ENCODE measurements around the gene KCNAB3. TPM values are rescaled to one million over a fixed set of nuclear protein-coding genes. Genes with fewer than 3 reads are reported as not detected.

The KCNAB3 gene
- polyA plus RNA-seq, 6 donors from 2014 or later, result 0.15 TPM; not detected in 5

DNA sequence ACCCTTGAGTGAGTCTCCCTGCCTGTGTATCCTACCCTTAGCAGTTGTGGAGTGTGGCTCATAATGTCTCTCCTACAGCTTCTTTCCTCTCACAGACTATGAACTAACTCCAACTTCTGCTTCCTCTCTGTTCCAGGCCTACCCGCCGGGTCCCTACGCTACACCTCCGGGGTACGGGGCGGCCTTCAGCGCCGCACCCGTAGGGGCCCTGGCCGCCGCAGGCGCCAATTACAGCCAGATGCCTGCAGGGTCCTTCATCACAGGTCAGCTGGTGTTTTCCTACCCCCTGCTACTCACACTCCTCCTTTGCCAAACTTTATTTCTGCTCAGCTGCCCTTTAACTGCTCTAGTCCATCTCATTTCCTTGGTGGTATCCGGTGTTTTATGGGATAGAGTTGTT lies 18.9 kb downstream of the KCNAB3 start:
- Mint-ChIP-seq H3K27me3 (no peaks in the 10 kb centered on the region), H3K4me1 (peaks cover 10 to 16% (median 14%) of the 10 kb centered on the region in 3 donors), H3K4me3 (no peak overlapping the region), H3K9me3 (no peaks in the 10 kb centered on the region), H3K27ac (peak overlapping the region in 3 of 6 donors; percentile 18 to 86 (median 80)), H3K36me3 (peaks cover 7 to 39% of the 10 kb centered on the region in 2 donors)
- no peak for DNase-seq
- no peak for ATAC-seq (ENCODE audit: low read depth in 2 of 2)

DNA sequence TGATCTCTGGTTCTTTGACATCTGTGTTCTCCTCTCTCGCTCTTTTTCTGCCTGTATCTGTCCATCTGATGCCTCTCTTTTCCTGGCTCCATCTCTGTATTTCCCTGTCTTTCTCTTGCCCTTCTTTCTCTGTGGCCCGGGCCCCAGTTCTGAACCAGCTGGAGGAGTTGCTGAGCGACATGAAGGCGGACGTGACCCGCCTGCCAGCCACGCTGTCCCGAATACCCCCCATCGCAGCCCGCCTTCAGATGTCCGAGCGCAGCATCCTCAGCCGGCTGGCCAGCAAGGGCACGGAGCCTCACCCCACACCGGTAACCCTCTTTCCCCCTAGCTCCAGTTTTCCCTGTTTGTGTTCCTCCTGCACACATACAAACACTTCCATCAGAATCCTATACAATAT lies 19.4 kb downstream of the KCNAB3 start:
- H3K27ac Mint-ChIP-seq, result peak overlapping the region in 2 of 6 donors; percentile 79 to 86
- peaks cover 7 to 39% of the 10 kb centered on the region in 2 donors for H3K36me3 Mint-ChIP-seq
- ATAC-seq (ENCODE audit: low read depth in 2 of 2), result no peak
- H3K4me3 Mint-ChIP-seq, result peak overlapping the region in 1 of 8 donors; percentile 57
- no peaks in the 10 kb centered on the region for H3K27me3 Mint-ChIP-seq
- H3K9me3 Mint-ChIP-seq, result no peaks in the 10 kb centered on the region
- DNase-seq, result no peak
- peaks cover 7 to 14% (median 10%) of the 10 kb centered on the region in 3 donors for H3K4me1 Mint-ChIP-seq

DNA sequence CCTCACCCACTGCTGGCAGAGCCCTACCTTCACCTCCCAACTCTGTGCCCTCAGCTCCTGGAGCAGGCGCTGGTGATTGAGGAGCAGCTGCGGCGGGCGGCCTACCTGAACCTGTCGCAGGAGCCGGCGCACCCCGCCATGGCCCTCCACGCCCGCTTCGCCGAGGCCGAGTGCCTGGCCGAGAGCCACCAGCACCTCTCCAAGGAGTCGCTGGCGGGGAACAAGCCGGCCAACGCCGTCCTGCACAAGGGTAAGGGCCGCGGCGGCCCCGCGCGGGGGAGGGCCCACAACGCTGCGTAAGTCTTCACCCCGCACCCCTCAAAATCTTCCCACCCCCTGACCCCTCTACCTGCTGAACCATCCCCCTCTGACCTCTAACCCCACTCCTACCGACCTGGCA lies 20.6 kb downstream of the KCNAB3 start:
- Mint-ChIP-seq H3K27me3 (no peaks in the 10 kb centered on the region), H3K27ac (no peak overlapping the region), H3K4me3 (no peak overlapping the region), H3K36me3 (peaks cover 13 to 47% of the 10 kb centered on the region in 2 donors), H3K9me3 (no peaks in the 10 kb centered on the region), H3K4me1 (peaks cover 0 to 6% (median 4%) of the 10 kb centered on the region in 3 donors)
- ATAC-seq (ENCODE audit: low read depth in 2 of 2) (no peak), DNase-seq (no peak)

DNA sequence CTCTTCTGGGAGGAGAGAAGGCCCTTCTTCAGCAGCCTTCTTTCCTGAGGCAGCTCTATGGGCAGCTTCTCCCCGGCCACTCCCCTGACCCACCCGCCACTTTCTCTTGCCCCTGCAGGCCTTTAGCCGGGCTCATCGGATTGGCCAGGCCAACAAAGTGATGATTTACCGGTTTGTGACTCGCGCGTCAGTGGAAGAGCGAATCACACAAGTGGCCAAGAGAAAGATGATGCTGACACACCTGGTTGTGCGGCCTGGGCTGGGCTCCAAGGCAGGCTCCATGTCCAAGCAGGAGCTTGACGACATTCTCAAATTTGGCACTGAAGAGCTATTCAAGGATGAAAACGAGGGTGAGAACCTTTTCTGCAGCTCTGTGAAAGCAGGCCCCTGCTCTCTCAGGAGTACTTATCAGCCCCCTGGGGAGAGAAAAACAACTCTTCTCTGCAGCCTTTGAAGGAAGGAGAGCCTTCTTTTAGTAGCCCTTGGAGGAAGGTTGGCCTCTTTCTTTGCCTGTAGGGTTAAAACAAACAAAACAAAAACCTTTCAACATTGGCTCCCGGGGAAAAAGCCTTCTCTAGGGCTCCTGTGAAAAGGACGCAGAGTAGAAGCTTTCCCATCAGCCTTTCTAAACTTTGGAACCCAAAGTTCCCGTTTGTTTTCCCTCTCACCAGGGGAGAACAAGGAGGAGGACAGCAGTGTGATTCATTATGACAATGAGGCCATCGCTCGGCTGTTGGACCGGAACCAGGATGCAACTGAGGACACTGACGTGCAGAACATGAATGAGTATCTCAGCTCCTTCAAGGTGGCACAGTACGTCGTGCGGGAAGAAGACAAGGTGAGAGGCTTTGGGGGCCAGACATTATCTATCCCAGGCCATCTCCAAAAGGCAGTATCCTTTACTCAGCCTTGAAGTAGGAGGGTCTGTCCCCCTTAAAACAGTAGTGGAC lies 26.2 kb downstream of the KCNAB3 start:
- peak overlapping the region in 1 of 8 donors; percentile 13 for H3K4me3 Mint-ChIP-seq
- ATAC-seq (ENCODE audit: low read depth in 2 of 2) (no peak), DNase-seq (no peak)
- H3K9me3 Mint-ChIP-seq, result no peaks in the 10 kb centered on the region
- no peaks in the 10 kb centered on the region for H3K27me3 Mint-ChIP-seq
- H3K27ac Mint-ChIP-seq, result peak overlapping the region in 2 of 6 donors; percentile 5 to 63
- peaks cover 23 to 52% of the 10 kb centered on the region in 2 donors for H3K36me3 Mint-ChIP-seq
- H3K4me1 Mint-ChIP-seq, result no peaks in the 10 kb centered on the region

DNA sequence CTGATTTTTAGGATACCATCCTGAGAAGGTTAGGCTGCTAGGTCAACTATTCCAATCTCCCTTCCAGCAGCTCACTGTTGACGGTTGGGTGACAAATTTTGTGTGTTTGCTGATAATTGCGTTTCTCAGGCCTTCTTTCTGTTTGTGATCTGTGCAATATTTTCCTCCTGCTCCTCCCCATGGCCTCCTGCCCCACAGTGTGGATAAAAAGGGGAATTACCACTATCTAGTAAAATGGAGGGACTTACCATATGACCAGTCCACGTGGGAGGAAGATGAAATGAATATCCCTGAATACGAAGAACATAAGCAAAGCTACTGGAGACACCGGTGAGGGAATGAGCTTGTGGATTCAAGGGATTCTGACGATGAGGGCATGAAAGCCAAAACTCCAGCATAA lies 31.9 kb downstream of the KCNAB3 start:
- DNase-seq (no peak), ATAC-seq (ENCODE audit: low read depth in 2 of 2) (peak in 1 of 2 donors; percentile 57)
- no peaks in the 10 kb centered on the region for H3K9me3 Mint-ChIP-seq
- H3K4me1 Mint-ChIP-seq, result no peaks in the 10 kb centered on the region
- no peaks in the 10 kb centered on the region for H3K27me3 Mint-ChIP-seq
- peak overlapping the region in 2 of 6 donors; percentile 6 to 55 for H3K27ac Mint-ChIP-seq
- peaks cover 24 to 45% of the 10 kb centered on the region in 2 donors for H3K36me3 Mint-ChIP-seq
- no peak overlapping the region for H3K4me3 Mint-ChIP-seq

DNA sequence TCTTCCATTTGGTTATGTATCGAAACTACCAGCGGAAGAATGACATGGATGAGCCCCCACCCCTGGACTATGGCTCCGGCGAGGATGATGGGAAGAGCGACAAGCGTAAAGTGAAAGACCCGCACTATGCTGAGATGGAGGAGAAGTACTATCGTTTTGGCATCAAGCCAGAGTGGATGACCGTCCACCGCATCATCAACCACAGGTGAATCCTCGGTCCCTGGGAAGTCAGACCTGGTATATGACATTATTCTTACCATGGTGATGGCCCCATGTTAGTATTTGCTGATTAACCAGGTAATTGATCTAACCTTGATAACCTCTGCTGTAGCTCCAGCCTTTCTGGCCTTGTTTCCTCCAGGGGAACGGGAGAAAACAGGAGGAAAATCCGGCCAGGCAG lies 32.6 kb downstream of the KCNAB3 start:
- peaks cover 24 to 45% of the 10 kb centered on the region in 2 donors for H3K36me3 Mint-ChIP-seq
- H3K27ac Mint-ChIP-seq, result peak overlapping the region in 1 of 6 donors; percentile 5
- H3K27me3 Mint-ChIP-seq, result no peaks in the 10 kb centered on the region
- H3K4me1 Mint-ChIP-seq, result no peaks in the 10 kb centered on the region
- H3K4me3 Mint-ChIP-seq, result no peak overlapping the region
- H3K9me3 Mint-ChIP-seq, result no peaks in the 10 kb centered on the region
- DNase-seq, result no peak
- no peak for ATAC-seq (ENCODE audit: low read depth in 2 of 2)

DNA sequence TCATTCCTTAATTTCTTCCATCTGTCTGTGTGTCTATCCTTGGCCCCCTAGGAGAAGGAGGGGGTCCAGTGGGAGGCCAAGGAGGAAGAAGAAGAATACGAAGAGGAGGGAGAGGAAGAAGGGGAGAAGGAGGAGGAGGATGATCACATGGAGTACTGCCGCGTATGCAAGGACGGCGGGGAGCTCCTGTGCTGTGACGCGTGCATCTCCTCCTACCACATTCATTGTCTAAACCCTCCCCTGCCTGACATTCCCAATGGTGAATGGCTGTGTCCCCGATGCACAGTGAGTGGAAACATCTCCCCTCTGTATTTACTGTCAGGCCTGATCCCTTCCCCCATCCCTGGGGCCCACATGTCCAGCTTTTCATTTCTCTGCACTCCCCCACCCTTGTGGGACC lies 34.8 kb downstream of the KCNAB3 start:
- peaks cover 16 to 34% of the 10 kb centered on the region in 2 donors for H3K36me3 Mint-ChIP-seq
- DNase-seq, result no peak
- no peaks in the 10 kb centered on the region for H3K9me3 Mint-ChIP-seq
- no peak for ATAC-seq (ENCODE audit: low read depth in 2 of 2)
- H3K4me3 Mint-ChIP-seq, result no peak overlapping the region
- H3K27ac Mint-ChIP-seq, result peak overlapping the region in 2 of 6 donors; percentile 15 to 20
- no peaks in the 10 kb centered on the region for H3K27me3 Mint-ChIP-seq
- H3K4me1 Mint-ChIP-seq, result peaks cover 0 to 3% (median 0%) of the 10 kb centered on the region in 3 donors

DNA sequence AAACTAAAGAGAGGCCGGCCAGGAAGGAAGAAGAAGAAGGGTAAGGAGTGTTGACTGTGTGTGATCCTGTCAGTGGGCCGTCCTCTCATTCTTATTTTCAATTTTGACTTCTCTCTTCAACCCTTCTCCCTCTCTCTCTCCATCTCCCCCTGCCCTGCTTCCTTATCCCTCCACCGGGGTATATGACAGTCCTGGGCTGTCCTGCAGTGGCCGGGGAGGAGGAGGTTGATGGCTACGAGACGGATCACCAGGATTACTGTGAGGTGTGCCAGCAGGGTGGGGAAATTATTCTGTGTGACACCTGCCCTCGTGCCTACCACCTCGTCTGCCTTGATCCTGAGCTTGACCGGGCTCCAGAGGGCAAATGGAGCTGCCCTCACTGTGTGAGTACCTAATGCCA lies 35.4 kb downstream of the KCNAB3 start:
- H3K4me3 Mint-ChIP-seq, result no peak overlapping the region
- peak overlapping the region in 1 of 6 donors; percentile 57 for H3K27ac Mint-ChIP-seq

DNA sequence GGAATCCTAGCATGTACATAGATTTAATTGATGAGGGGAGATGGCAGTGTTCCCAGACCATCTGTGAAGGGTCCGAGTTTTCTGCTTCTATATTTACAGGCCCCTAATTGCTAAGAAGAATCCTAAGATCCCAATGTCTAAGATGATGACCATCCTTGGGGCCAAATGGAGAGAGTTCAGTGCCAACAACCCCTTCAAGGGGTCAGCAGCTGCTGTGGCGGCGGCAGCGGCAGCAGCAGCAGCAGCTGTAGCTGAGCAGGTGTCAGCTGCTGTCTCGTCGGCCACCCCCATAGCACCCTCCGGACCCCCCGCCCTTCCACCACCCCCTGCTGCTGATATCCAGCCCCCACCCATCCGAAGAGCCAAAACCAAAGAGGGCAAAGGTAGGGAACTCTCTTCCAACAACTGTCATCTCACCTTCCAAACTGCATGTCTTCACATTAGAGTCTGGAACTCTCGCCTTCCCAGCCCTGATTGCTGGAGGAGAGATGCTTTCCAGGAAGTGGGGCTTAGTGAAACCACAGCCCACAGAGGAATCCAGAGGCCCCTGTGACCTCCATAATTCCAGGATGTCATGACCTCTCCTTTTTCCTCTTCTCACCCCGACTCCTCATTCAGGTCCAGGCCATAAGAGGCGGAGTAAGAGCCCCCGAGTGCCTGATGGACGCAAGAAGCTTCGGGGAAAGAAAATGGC lies 36.3 kb downstream of the KCNAB3 start:
- Mint-ChIP-seq H3K4me1 (peaks cover 0 to 3% (median 0%) of the 10 kb centered on the region in 3 donors), H3K36me3 (peaks cover 11 to 26% of the 10 kb centered on the region in 2 donors), H3K4me3 (no peak overlapping the region), H3K9me3 (no peaks in the 10 kb centered on the region), H3K27me3 (no peaks in the 10 kb centered on the region), H3K27ac (no peak overlapping the region)
- no peak for ATAC-seq (ENCODE audit: low read depth in 2 of 2)
- DNase-seq, result no peak

More for the DNA sequence above, 35.4 kb downstream of the KCNAB3 start:
- Mint-ChIP-seq H3K27me3 (no peaks in the 10 kb centered on the region), H3K9me3 (no peaks in the 10 kb centered on the region), H3K36me3 (peaks cover 16 to 29% of the 10 kb centered on the region in 2 donors), H3K4me1 (peaks cover 0 to 3% (median 0%) of the 10 kb centered on the region in 3 donors)
- DNase-seq (no peak), ATAC-seq (ENCODE audit: low read depth in 2 of 2) (no peak)

DNA sequence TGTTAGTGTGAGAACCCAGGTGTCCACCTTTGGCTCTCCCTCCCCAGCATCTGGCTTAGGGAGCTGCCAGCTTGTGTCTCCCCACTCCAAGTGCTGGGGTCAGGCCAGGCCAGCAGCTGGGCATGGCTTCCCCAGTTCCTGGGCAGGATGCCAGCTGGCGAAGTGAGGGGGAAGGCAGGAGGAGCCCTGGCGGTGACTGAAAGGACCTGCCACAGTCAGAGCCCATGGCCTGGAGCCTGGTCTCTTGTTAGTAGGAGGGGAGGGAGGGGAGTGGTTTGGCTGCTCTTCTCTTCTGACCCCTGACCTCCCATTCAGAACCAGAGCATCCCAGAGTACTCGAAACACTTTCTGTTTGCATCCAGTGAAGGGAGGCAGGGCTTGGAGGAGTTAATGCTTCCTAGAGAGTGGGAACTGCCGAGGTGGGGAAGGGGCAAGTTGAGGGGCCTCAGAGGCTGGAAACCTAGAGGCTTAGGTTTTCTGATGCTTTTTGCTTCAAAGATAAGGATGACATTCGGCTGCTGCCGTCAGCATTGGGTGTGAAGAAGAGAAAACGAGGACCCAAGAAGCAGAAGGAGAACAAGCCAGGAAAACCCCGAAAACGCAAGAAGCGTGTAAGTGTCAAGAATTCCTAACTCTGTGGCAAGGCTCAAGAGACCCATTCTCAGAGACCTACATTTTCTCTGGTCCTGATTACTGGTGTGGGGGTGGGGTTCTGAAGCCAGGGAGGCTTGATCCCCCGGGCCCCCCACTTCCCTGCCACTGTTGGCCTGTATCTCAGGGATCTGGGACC lies 40.3 kb downstream of the KCNAB3 start:
- Mint-ChIP-seq H3K4me1 (peaks cover 0 to 5% (median 0%) of the 10 kb centered on the region in 3 donors), H3K27ac (peak overlapping the region in 2 of 6 donors; percentile 32 to 89), H3K4me3 (peak overlapping the region in 1 of 8 donors; percentile 48), H3K9me3 (no peaks in the 10 kb centered on the region), H3K27me3 (no peaks in the 10 kb centered on the region), H3K36me3 (peaks cover under 1 to 2% of the 10 kb centered on the region in 2 donors)
- ATAC-seq (ENCODE audit: low read depth in 2 of 2) (no peak), DNase-seq (no peak)

DNA sequence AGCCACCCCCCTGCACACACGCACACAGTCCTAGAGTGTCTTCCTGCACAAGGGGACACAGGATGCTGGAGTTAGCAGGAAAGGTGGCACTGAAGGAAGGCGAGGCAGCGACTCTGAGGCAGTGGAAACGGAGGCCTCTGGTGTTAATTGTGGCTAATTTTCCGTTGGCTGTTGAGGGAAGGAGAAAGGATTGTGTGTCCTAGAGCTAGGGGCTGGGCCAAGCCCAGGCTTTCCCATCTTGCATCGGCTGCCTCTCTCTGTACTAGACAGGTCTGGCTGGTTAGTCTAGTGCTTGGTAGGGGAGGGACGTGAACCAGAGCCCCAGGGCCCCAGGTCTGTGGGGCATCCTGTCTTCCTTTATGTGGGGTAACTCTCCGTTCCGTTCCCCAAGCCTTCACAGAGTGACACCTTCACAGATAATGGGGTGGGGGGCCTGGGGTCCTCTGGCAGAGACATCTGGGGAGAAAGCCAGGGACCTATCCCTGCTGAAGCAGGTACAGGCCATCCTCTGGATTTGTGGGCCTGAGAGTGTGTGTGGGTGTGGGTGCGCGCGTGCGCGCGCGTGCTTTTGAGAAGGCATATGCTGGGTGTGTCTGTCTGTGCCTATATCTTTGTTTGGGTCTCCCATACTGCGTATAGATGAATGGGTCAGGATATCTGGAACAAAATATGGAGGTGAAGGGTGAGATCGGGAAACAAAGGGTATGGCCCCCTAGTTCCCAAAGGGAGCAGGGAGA lies 41.3 kb downstream of the KCNAB3 start, which contains the start of gene CHD3:
Gene CHD3, plus strand, starts transcription at position 606 of the 737 bp plus-strand sequence. CDS start 212 bp downstream, outside the sequence.
- H3K9me3 Mint-ChIP-seq, result no peaks in the 10 kb centered on the region
- H3K4me3 Mint-ChIP-seq, result peak within 1 kb of the TSS in 1 of 8 donors; percentile 48
- no peak for DNase-seq
- no peaks in the 10 kb centered on the region for H3K27me3 Mint-ChIP-seq
- no peaks in the 10 kb centered on the region for H3K36me3 Mint-ChIP-seq
- ATAC-seq (ENCODE audit: low read depth in 2 of 2), result no peak
- H3K27ac Mint-ChIP-seq, result peak within 1 kb of the TSS in 2 of 6 donors; percentile 32 to 89
- H3K4me1 Mint-ChIP-seq, result peaks cover 0 to 9% (median 0%) of the 10 kb centered on the region in 3 donors

DNA sequence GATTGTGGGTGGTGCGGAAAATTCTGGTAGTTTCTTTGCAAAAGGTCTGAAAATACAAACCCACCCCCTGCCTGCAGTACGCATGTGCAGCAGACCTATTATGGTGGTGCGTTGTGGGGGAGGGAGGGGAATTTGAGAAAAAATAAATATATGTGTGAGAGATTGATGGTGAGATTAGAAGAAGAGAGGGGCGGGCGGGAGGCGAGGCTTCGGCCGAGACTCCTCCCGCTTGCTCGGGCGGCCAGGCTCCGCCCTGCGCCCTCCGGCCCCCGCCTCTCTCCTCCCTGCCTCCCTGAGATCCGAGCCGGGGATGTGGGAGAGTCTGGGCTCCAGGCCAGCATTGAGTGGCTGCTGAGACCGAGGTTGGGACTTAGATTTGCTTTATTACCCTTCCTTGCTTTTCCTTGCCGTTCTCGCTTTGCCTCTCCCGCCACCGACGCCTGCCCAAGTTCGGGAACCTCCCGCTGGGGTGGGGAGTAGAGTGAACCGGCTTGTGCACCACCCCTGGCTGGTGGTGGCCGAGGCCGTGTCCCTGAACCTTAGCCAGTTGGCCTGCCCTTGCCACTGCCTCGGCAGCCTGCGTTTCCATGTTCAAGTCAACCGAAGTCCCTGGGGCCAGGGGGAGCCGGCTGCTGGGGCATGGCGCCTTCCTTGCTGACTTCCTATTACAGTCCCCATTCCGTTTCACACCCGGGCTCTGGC lies 42.0 kb downstream of the KCNAB3 start:
- H3K27ac Mint-ChIP-seq, result no peak overlapping the region
- DNase-seq (peak; percentile 71), ATAC-seq (ENCODE audit: low read depth in 2 of 2) (peak; percentile 65 to 67)

More for the DNA sequence above, 42.0 kb downstream of the KCNAB3 start:
- Mint-ChIP-seq H3K27me3 (no peaks in the 10 kb centered on the region), H3K4me3 (no peak overlapping the region), H3K36me3 (no peaks in the 10 kb centered on the region), H3K9me3 (no peaks in the 10 kb centered on the region), H3K4me1 (peaks cover 0 to 9% (median 0%) of the 10 kb centered on the region in 3 donors)

All from naive B cell (primary cell).